ENCODE data around the gene CALR3. TPM values are rescaled to one million over a fixed set of nuclear protein-coding genes. Genes with fewer than 3 reads are reported as not detected.

Gene CALR3
- total and polyA plus RNA-seq, 2 of the 8 experiments (the other 6 are each of a cell fraction or from before 2014, with no cell fraction given) = 0.11 to 0.32 TPM

GRCh38 chr19:16530540-16531379, 34.8 kb upstream of the CALR3 start:
- Histone ChIP-seq H3K79me2 (ENCODE audit: control insufficient read depth in 1 of 2, insufficient read depth in 2 of 2, low read length in 2 of 2) (no peaks in the 10 kb centered on the region), H3K9me3 (ENCODE audit: insufficient read depth in 2 of 2, low read depth in 1 of 2, low read length in 1 of 2) (no peaks in the 10 kb centered on the region), H2BK15ac (ENCODE audit: low read length) (no peak overlapping the region), H3K18ac (ENCODE audit: extremely low read depth, low read length) (no peak overlapping the region), H3K79me1 (ENCODE audit: low read depth, low read length) (peaks cover 3% of the 10 kb centered on the region), H4K91ac (replicated peaks; ENCODE audit: insufficient read length, low read length) (no peak overlapping the region), H2BK120ac (replicated peaks; ENCODE audit: low read depth, low read length) (no peak overlapping the region), H2AK5ac (ENCODE audit: low read depth, low read length) (no peak overlapping the region), H3K27ac (ENCODE audit: low read depth, low read length) (no peak overlapping the region), H3K36me3 (ENCODE audit: control insufficient read depth in 2 of 4, insufficient read depth in 4 of 4, low read length in 3 of 4) (peaks cover 45 to 86% (median 79%) of the 10 kb centered on the region in 4 experiments), H2BK12ac (ENCODE audit: low read depth, low read length) (no peak overlapping the region), H2BK20ac (ENCODE audit: low read length) (no peak overlapping the region), H4K20me1 (replicated peaks in 1 of 2; ENCODE audit: control insufficient read depth in 1 of 2, insufficient read depth in 2 of 2, low read length in 2 of 2) (peaks cover 7 to 34% of the 10 kb centered on the region in 2 experiments), H3K9ac (replicated peaks in 1 of 4; ENCODE audit: extremely low read depth in 1 of 4, low read depth in 3 of 4, low read length in 3 of 4) (no peak overlapping the region), H2AFZ (ENCODE audit: low read length) (no peak overlapping the region), H3K56ac (replicated peaks; ENCODE audit: insufficient read length, low read depth, low read length) (no peak overlapping the region), H3K14ac (ENCODE audit: insufficient read length) (no peak overlapping the region), H4K5ac (ENCODE audit: insufficient read length, low read depth, low read length) (no peak overlapping the region), H4K8ac (ENCODE audit: extremely low read depth, insufficient read depth, low read length) (no peak overlapping the region; the same call in none of the 2 replicates), H3K4me2 (ENCODE audit: insufficient read depth in 1 of 2, low read depth in 2 of 2, low read length in 2 of 2) (no peak overlapping the region), H3K4me1 (replicated peaks in 1 of 4; ENCODE audit: control insufficient read depth in 3 of 4, insufficient read depth in 4 of 4, low read length in 3 of 4) (no peaks in the 10 kb centered on the region), H3K27me3 (replicated peaks in 1 of 4; ENCODE audit: control insufficient read depth in 3 of 4, extremely low read depth in 1 of 4, insufficient read depth in 3 of 4, low read length in 3 of 4) (no peaks in the 10 kb centered on the region), H3K4me3 (ENCODE audit: extremely low read depth in 1 of 4, insufficient read depth in 2 of 4, low read depth in 3 of 4, low read length in 4 of 4) (no peak overlapping the region), H2BK5ac (ENCODE audit: low read depth, low read length) (no peak overlapping the region), H3K4ac (replicated peaks; ENCODE audit: insufficient read length, low read depth, low read length) (no peak overlapping the region), H3K23ac (ENCODE audit: insufficient read length) (no peak overlapping the region), H3K23me2 (ENCODE audit: low read depth, low read length) (no peaks in the 10 kb centered on the region)
- WGBS, 2 experiments (ENCODE audit: extremely low coverage in 1 of 2, insufficient coverage in 1 of 2, insufficient read length in 1 of 2, insufficient replicate concordance in 2 of 2, low coverage in 1 of 2, low lambda C conversion rate in 2 of 2, missing lambda C conversion rate in 1 of 2) = 98% methylated on average over 22 of the region's 43 CpGs; no CpG with 5 or more reads in 1 of the 2 experiments
- FAIRE-seq (no peak), DNase-seq (ENCODE audit: low read depth in 1 of 2, low spot score in 2 of 2) (no peak)
- POLR2A ChIA-PET (ENCODE audit: partially characterized antibody) = interaction anchor here (0.6 to 6.2 kb wide), 3 partner anchors 13 to 98 kb away, joined by 3 to 34 read pairs (median 3); no protein-coding TSS in a partner anchor
- TF ChIP-seq SAP30 (IDR thresholded peaks at IDR 0.05; ENCODE audit: insufficient read depth, insufficient replicate concordance, low read length) (no peak), CTBP2 (IDR thresholded peaks at IDR 0.05; ENCODE audit: borderline replicate concordance, insufficient read depth, insufficient read length, low read length) (no peak), EZH2 (IDR thresholded peaks at IDR 0.05; ENCODE audit: low read depth, low read length, severe bottlenecking) (no peak), JUND (IDR thresholded peaks at IDR 0.05; ENCODE audit: low read length) (no peak), RAD21 (IDR thresholded peaks at IDR 0.05 in 1 of 2, conservative IDR thresholded peaks at IDR 0.05 in 1 of 2; ENCODE audit: low read depth in 2 of 2, low read length in 2 of 2) (no peak)
- CTCF ChIA-PET (ENCODE audit: partially characterized antibody) = interaction anchor here (2.0 kb wide), 1 partner anchor 16 kb away, joined by 5 read pairs; no protein-coding TSS in a partner anchor

Data from H1 (cell line).